ENCODE measurements around the gene TMEM100.

GRCh38 chr17:55722016-55722736, 488 bp downstream of the TMEM100 start:
- no peak for TF ChIP-seq POLR2A (IDR thresholded peaks at IDR 0.05)
- TF ChIP-seq, protein P1, sequence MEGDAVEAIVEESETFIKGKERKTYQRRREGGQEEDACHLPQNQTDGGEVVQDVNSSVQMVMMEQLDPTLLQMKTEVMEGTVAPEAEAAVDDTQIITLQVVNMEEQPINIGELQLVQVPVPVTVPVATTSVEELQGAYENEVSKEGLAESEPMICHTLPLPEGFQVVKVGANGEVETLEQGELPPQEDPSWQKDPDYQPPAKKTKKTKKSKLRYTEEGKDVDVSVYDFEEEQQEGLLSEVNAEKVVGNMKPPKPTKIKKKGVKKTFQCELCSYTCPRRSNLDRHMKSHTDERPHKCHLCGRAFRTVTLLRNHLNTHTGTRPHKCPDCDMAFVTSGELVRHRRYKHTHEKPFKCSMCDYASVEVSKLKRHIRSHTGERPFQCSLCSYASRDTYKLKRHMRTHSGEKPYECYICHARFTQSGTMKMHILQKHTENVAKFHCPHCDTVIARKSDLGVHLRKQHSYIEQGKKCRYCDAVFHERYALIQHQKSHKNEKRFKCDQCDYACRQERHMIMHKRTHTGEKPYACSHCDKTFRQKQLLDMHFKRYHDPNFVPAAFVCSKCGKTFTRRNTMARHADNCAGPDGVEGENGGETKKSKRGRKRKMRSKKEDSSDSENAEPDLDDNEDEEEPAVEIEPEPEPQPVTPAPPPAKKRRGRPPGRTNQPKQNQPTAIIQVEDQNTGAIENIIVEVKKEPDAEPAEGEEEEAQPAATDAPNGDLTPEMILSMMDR (IDR thresholded peaks at IDR 0.05): no peak
